ENCODE measurements around the gene CCDC102B.

DNA sequence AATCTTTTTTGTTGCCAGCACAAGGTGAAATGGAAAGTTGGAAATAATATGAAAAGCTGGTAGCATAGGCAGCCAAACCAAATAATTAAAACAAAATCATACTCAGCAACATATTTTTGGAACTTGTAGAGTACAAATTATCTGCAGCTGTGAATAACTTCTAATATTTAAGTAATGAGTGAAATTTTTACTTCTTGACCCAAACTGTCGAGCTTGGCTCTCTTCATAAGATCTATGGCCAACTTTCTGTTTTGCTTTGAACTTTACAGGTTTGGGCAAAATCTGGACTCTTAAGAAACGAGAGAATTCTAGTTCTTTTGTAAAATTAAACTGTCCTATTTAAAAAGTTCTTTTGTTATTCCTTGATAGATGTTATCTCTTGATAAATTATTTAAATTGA lies 25.6 kb upstream of the CCDC102B start:
- TF ChIP-seq TAF1 (IDR thresholded peaks at IDR 0.05; ENCODE audit: borderline replicate concordance, low read depth, low read length) = no peak
- no peak for TF ChIP-seq POLR2AphosphoS5 (IDR thresholded peaks at IDR 0.05; ENCODE audit: low read depth, low read length)

Measured in GM12892 (cell line).